IPS-NIHi7 (cell line): ENCODE data around the gene TMEM44.
"Not testable (repeated sequence)": the region's sequence is repeated elsewhere in the genome, so short reads cannot be mapped to it uniquely, and the experiment has no call there.

Experiments
- DNase-seq: peaks from one replicate; pipeline ENCODE4 v3.0.0; 2012; ENCODE audit warnings: mixed read lengths; ENCODE audit errors: extremely low spot score

Gene TMEM44

DNA sequence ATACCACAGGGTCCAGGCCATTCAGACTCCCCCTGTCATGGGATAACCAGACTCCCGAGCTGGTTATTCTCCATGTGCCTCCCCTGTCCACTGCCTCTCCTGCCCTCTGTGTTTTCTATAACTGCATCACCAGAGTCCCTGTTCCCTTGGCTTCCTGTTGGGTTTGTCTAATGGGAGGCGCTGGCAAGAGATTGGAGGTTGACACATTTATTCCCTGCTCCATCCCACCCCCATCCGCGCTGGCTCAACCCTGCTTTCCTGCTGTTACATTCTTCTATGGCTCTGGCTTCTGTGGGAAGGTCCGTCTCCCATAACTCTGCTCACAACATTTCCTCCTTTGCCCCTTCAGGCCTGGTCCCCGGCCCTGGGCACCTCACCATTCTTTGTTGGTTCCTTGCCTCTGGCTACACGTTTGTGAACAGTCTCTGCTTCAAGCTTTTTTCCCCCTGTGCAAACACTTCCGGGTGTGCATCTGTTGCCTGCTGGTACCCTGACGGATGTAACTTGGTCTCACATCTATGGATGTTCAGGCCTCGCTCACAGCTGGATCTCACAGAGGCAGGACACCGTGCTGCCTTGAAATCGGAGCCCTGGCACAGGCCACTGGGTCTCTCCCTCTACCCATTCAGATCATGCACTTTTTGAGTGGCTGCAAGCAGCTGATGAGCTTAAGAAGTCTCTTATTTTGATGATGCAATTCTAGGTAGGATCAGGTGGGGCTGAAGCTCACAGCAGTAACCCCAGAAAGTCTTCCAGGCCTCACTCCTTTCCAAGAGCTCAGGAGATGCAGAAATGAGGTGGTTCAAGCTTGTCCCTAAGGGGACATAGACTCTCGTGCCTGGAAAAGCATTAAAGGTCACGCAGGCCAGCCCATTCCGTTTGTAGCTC is 77.8 kb downstream of the TMEM44 start:
- no peak for DNase-seq

DNA sequence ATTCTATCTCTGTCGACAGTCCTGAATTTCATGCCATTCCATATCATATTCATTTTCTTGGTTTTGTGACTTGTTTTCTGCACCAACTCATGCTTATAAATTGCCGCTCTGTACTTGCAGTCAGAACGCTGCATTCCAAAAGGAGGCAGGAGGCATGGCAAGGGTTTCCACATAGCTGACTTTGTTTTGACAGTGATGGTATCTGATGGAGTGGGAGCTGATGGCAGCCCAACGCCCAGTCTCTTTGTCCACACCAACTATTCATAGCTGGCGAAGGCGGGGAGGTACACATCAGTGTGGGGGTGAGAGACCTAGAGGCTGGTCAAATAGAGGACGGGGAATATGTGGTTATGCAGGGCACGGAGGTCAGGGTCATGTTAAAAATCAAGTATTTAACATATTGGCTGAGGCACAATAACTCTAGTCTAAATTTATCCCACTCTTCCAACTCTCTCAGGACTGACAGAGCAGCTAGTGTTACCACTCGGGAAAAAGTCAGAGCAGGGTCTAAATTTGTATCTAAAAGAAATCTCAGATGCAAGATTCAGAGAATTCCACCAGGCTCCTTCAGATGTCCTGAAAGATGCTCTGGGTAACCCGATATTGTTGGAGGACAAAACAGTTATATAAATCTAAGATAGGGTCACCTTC is 78.6 kb downstream of the TMEM44 start:
- no peak for DNase-seq

DNA sequence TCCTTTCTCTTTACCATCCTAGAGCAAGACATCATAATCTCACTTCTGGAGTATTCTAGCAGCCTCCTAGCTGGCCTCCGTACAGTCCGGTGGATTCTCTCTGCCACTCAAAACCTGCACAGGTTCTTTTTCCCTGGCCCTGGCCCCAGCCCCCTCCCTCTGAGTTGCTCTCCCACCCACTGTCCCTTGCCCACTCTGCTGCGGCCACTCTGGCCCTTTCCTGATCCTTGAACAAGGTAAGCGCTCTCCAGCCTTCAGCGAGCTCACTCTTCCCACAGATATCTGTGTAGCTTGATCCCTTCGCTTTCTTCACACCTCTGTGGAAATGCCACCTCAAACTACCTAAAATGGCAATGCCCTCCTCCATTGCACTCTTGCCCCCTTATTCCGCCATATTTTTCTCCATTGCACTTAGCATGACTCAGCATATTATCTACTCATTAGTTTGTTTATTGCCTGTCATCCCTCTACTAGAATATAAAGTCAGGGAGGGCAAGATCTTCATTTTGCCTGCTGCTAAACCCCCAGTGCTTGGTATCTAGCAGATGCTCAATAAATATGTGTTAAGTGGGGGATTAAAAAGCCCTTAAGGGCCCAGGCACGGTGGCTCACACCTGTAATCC is 80.8 kb downstream of the TMEM44 start:
- no peak for DNase-seq

DNA sequence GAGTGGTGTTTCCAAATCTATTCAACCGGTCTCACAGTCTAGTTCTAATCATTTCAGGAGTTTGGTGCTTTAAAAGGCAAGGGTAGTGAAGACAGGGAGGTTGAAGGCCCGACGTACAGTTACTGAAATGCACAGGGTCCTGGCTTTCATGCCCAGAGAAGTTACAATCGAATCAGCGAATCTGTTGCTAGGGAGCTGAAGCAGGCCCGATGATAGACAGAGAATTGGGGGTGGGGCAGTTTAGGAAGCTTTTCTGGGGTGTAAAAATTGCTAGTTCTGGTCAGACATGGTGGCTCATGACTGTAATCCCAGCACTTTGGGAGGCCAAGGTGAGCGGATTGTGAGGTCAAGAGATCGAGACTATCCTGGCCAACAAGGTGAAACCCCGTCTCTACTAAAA is 83.4 kb downstream of the TMEM44 start:
- DNase-seq, result no peak

DNA sequence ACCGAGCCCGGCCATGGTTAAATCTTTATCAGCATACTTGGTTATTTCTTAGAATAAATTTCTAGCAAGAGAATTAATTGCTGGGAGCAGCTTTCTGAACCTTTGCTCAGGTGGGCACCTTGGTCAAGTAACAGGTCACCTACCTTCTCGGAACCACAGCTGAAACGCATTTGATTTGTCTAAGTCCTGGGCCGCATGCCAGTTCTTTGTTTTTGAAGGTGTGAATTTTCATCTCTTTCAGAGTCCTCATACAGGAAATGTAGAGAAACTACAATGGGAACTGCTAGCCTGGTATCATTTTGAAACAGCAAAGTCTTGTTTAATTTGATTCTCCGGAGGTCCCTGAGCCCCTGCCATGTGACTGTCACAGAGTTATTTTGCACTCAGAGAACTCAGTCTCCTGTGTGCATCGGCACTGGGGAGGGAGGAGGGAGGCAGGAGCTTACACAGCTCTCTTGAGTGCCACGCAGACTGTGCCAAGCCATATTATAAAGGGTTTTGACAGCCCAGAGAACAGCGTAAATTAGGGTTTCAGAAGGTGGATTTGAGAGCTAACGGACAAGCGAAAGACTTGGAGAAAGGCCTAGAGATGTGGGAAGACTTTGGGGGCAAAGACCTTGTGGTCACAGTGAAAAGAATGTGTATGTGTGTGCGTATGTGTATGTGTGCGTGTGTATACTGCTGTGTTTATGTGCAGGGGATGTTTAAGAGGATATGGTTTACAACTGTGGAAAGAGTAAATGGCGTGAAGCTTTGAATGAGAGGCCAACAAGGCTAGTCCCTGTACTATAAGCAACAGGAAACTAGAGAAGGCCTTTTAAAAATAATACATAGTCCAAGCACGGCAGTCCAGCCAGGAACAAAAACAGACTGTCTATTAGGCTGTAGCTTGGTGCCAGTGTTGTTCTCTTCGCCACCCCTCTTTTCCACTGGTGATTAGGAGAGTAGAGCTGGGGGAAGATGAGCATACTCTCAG is 84.6 kb downstream of the TMEM44 start:
- no peak for DNase-seq

DNA sequence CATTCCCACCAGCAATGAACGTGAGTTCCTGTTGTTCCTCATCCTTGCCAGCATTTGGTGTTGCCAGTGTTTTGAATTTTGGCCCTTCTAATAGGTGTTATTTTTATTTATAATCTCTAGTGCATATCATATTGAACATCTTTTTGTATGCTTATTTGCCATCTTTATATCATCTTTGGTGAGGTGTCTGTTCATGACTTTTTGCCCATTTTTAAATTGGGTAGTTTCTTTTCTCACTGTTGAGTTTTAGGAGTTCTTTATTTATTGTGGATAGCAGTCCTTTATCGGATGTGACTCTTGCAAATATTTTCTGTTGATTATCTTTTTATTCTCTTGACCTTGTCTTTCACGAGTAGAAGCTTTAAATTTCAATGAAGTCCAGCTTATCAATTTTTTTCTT is 86.2 kb downstream of the TMEM44 start:
- DNase-seq, result no peak

DNA sequence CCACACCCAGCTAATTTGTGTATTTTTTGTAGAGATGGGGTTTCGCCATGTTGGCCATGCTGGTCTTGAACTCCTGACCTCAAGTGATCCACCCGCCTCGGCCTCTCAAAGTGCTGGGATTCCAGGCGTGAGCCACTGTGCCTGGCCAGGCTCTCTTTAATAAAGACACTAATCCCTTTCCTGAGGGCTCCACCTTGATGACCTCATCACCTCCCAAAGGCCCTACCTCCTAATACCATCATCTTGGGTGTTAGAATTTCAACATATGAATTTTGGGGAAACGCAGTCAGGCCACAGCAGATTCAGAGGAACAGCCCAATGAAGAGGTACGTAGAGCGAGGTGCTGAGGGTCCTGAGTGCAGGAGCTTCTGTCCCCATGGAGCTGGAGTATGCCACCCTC is 87.7 kb downstream of the TMEM44 start:
- DNase-seq, result not testable (repeated sequence)

DNA sequence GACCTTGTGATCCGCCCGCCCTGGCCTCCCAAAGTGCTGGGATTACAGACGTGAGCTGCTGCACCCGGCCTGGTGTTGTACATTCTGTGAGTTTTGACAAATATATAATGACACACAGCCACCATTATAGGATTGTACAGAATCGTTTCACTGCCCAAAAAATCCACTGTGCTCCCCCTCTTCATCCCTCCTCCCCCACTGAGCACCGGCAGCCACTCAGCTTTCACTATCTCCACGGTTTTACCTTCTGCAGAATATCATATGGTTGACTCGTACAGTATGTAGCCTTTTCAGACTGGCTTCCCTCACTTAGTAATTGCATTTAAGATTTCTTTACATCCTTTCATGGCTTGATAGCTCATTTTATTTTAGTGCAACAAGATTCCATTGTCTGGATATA is 89.7 kb downstream of the TMEM44 start:
- no peak for DNase-seq

DNA sequence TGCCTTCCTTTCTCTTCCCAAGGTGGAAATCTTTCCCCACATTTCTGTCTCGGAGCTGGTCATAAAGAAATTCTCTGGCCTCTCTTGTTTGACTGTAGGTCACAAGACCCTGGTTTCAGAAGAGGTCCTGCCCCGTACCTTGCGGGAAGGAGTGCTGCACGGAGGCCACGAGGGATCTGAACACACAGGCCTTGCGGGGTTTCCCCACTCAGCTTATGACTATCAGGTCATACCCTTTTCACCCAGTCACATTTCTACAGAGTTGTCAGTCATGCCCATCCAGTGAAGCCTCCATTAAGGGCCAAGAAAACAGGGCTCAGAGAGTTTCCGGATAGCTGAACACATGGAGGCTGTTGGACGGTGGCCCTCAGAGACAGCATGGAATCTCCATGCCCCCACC is 91.7 kb downstream of the TMEM44 start:
- DNase-seq, result no peak

DNA sequence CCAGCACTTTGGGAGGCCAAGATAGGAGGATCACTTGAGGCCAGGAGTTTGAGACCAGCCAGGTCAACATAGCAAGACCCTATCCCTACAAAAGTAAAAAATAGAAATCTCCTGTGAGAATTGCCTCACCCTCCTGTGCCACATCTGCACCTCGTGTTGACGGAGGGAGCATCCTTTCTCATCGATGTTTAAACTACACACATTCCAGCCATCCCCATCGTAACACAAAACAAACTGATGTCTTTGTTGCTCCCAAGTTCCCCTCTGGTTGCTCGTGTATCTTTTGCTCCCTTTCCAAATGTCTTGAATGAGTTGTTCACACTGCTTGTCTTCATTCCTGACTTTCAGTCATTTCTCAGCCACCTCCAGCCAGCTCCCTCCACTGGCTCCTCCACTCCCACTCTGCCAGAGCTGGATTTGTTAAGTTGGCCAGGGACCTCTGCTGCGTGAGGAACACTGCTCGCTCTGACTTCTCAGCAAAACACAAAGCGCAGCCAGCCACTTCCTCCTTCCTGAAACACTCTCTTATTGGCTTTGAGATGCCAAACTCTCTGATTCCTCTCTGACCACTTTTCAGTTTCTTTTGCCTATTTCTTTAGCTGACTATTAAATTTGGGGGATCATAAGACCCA is 92.8 kb downstream of the TMEM44 start:
- no peak for DNase-seq

DNA sequence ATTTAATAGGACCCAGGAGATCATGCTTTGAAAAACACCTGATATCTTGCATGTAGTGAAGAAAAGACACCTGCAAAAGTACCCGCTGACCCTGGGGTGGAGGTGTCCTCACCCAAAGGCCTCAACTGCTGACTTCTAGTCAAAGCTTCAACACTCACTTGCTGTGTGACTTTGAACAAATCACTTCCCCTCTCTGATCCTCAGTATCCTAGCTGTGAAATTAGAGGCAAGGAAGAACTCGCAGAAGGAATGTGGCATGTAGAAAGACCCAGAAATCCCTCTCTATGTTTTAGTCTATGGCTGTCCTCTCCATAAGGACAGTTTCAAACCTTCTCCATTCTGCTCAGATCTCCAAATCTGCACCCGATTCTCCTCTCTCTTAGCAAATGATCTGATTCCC is 93.7 kb downstream of the TMEM44 start:
- no peak for DNase-seq

DNA sequence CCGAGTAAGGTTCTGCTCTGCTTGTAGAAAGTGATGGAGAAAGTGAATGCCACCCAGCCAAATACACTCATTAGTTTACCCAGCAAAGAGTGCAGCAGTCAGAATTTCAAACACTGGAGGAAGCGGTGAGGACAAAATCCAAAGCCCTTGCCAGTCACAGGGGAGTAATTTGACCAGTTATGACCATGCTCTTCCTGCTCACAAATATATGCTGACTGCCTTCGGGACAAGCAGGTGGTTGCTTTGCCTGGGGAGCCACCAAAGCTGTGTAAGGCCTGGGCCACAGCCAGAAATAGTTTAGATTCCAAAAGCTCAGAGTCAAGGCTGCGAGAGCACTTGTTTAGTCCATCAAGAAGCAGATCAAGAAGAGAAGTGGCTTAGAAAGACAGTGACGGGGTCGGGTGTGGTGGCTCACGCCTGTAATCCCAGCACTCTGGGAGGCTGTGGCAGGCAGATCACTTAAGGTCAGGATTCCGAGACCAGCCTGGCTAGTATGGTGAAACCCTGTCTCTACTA is 95.4 kb downstream of the TMEM44 start:
- DNase-seq, result no peak
